Measurements from ENCODE around the gene NRTN. TPM values are rescaled to one million over a fixed set of nuclear protein-coding genes. Genes with fewer than 3 reads are reported as not detected.

Gene NRTN
- total and polyA plus RNA-seq, 2 of the 13 experiments (the other 11 are each of a cell fraction or from before 2014, with no cell fraction given), result 4.1 to 5.3 TPM

DNA sequence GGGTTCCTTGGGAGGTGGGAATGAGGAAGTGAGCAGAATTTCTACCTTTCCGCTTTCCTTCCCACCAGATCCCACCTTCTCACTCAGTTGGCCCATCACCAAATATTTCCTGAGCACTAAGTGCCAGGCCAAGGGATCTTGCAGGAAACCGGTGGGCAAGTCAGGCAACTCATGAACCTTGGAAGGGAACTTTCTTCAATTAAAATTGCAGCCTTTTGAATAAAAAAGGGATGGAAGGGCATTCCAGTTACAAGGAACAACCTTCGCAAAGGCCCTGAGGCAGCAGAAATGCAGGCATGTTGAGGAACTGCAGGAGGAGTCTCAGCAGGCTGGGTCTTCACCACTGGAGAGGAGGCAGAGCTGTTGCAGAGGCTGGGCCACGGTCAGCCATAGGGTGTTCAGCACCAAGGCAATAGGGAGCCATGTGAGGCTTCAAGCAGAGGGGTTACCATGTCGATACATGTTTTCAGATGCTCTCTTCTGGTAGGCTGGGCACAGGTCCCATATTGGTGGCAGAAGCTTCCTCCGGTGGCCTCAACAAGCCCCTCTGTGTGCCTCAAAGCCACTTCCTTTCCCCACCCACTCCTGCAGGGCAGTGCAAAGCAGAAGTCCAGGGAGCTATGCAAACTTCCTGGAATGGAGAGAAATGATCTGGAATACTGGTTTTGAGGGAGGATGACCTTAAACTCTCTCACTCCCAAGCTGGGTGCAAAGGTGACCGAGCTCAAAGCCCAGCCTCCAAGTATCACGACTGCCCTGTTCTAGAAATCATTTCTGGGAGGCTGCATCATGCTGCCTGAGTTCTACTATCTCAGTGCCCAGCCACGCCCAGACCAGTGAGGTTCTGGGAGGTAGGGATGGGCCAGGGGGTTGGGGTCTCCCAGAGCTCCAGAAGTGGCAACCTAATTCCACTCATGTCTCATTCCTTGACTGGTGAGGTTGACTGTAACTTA is 34.5 kb downstream of the NRTN start, which contains the start of gene FUT6 (continued):
- TF ChIP-seq, protein P1, sequence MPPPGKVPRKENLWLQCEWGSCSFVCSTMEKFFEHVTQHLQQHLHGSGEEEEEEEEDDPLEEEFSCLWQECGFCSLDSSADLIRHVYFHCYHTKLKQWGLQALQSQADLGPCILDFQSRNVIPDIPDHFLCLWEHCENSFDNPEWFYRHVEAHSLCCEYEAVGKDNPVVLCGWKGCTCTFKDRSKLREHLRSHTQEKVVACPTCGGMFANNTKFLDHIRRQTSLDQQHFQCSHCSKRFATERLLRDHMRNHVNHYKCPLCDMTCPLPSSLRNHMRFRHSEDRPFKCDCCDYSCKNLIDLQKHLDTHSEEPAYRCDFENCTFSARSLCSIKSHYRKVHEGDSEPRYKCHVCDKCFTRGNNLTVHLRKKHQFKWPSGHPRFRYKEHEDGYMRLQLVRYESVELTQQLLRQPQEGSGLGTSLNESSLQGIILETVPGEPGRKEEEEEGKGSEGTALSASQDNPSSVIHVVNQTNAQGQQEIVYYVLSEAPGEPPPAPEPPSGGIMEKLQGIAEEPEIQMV (CRISPR knock-in tag; IDR thresholded peaks at IDR 0.05; ENCODE audit: low read depth), result 0 out of 2 replicates have a peak, but pooled peaks have one; percentile 57
- TF ChIP-seq PPARG (CRISPR knock-in tag; conservative IDR thresholded peaks at IDR 0.05) (peak; percentile 72; the same call in 1 of the 2 replicates), NR1H2 (CRISPR knock-in tag; IDR thresholded peaks at IDR 0.05; ENCODE audit: borderline replicate concordance, low read depth) (no peak), ZNF589 (CRISPR knock-in tag; conservative IDR thresholded peaks at IDR 0.05) (no peak), REPIN1 (CRISPR knock-in tag; IDR thresholded peaks at IDR 0.05; ENCODE audit: borderline replicate concordance, low read depth) (no peak), NCOA2 (CRISPR knock-in tag; IDR thresholded peaks at IDR 0.05) (peak; percentile 58), SALL1 (CRISPR knock-in tag; IDR thresholded peaks at IDR 0.05) (peak; percentile 68), ZNF136 (CRISPR knock-in tag; IDR thresholded peaks at IDR 0.05; ENCODE audit: low read depth) (no peak), YY1 (IDR thresholded peaks at IDR 0.05; ENCODE audit: insufficient read depth, insufficient replicate concordance, low read depth, low read length) (peak; percentile 23), ZNF615 (CRISPR knock-in tag; IDR thresholded peaks at IDR 0.05; ENCODE audit: borderline replicate concordance) (no peak), LCORL (IDR thresholded peaks at IDR 0.05) (no peak), LCORL (CRISPR knock-in tag; IDR thresholded peaks at IDR 0.05) (peak; percentile 25; the same call in 1 of the 2 replicates), IKZF4 (CRISPR knock-in tag; IDR thresholded peaks at IDR 0.05; ENCODE audit: borderline replicate concordance, low read depth, not compliant biosample characterization) (no peak), ZFP36L1 (CRISPR knock-in tag; IDR thresholded peaks at IDR 0.05) (no peak; the same call in 1 of the 2 replicates), ZKSCAN1 (IDR thresholded peaks at IDR 0.05; ENCODE audit: low read length) (no peak), ZNF790 (CRISPR knock-in tag; IDR thresholded peaks at IDR 0.05; ENCODE audit: borderline replicate concordance) (peak; percentile 60; the same call in 1 of the 2 replicates), CEBPG (CRISPR knock-in tag; IDR thresholded peaks at IDR 0.05) (peak; percentile 28; the same call in 1 of the 2 replicates), MEIS1 (CRISPR knock-in tag; IDR thresholded peaks at IDR 0.05; ENCODE audit: borderline replicate concordance) (peak; percentile 36; the same call in 1 of the 2 replicates)
- TF ChIP-seq, protein P2, sequence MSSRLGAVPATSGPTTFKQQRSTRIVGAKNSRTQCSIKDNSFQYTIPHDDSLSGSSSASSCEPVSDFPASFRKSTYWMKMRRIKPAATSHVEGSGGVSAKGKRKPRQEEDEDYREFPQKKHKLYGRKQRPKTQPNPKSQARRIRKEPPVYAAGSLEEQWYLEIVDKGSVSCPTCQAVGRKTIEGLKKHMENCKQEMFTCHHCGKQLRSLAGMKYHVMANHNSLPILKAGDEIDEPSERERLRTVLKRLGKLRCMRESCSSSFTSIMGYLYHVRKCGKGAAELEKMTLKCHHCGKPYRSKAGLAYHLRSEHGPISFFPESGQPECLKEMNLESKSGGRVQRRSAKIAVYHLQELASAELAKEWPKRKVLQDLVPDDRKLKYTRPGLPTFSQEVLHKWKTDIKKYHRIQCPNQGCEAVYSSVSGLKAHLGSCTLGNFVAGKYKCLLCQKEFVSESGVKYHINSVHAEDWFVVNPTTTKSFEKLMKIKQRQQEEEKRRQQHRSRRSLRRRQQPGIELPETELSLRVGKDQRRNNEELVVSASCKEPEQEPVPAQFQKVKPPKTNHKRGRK (CRISPR knock-in tag; IDR thresholded peaks at IDR 0.05), result 0 out of 2 replicates have a peak, but pooled peaks have one; percentile 35
- TF ChIP-seq, protein P3, sequence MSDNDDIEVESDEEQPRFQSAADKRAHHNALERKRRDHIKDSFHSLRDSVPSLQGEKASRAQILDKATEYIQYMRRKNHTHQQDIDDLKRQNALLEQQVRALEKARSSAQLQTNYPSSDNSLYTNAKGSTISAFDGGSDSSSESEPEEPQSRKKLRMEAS (IDR thresholded peaks at IDR 0.05), result 0 out of 2 replicates have a peak, but pooled peaks have one; percentile 19
- TF ChIP-seq, protein P4, sequence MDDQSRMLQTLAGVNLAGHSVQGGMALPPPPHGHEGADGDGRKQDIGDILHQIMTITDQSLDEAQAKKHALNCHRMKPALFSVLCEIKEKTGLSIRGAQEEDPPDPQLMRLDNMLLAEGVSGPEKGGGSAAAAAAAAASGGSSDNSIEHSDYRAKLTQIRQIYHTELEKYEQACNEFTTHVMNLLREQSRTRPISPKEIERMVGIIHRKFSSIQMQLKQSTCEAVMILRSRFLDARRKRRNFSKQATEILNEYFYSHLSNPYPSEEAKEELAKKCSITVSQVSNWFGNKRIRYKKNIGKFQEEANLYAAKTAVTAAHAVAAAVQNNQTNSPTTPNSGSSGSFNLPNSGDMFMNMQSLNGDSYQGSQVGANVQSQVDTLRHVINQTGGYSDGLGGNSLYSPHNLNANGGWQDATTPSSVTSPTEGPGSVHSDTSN (CRISPR knock-in tag; IDR thresholded peaks at IDR 0.05; ENCODE audit: borderline replicate concordance), result no peak
